ENCODE data around the gene ZNF20.
"Not testable (repeated sequence)": the region's sequence is repeated elsewhere in the genome, so short reads cannot be mapped to it uniquely, and the experiment has no call there.

Gene ZNF20

GRCh38 chr19:12112701-12113100 lies 27.4 kb downstream of the ZNF20 start:
- DNase-seq (ENCODE audit: low spot score), result peak; percentile 42

GRCh38 chr19:12111943-12112637 lies 28.1 kb downstream of the ZNF20 start:
- no peak for DNase-seq (ENCODE audit: low spot score)

- DNase-seq (ENCODE audit: low spot score), result no peak
Observed at GRCh38 chr19:12111176-12111575, 29.0 kb downstream of the ZNF20 start.

- DNase-seq (ENCODE audit: low spot score), result not testable (repeated sequence)
Observed at GRCh38 chr19:12103909-12104308, 36.2 kb downstream of the ZNF20 start.

- no peak for DNase-seq (ENCODE audit: low spot score)
Observed at GRCh38 chr19:12098040-12098439, 42.1 kb downstream of the ZNF20 start.

GRCh38 chr19:12095111-12095790 lies 44.9 kb downstream of the ZNF20 start:
- DNase-seq (ENCODE audit: low spot score), result no peak

GRCh38 chr19:12093777-12094176 lies 46.4 kb downstream of the ZNF20 start:
- peak; percentile 6 for DNase-seq (ENCODE audit: low spot score)

GRCh38 chr19:12092956-12093355 lies 47.2 kb downstream of the ZNF20 start:
- DNase-seq (ENCODE audit: low spot score), result no peak

GRCh38 chr19:12092065-12092867 lies 47.9 kb downstream of the ZNF20 start:
- DNase-seq (ENCODE audit: low spot score), result peak; percentile 63

- peak; percentile 47 for DNase-seq (ENCODE audit: low spot score)
Observed at GRCh38 chr19:12090807-12091206, 49.3 kb downstream of the ZNF20 start.

GRCh38 chr19:12085074-12085818 lies 54.9 kb downstream of the ZNF20 start:
- DNase-seq (ENCODE audit: low spot score), result no peak

- not testable (repeated sequence) for DNase-seq (ENCODE audit: low spot score)
Observed at GRCh38 chr19:12083336-12083735, 56.8 kb downstream of the ZNF20 start.
